Stimulated activated CD4-positive, alpha-beta T cell treated with anti-CD3 and anti-CD28 coated beads, Interleukin-4, amount 100 ng/mL, for 48 hours (primary cell): ENCODE results near the gene KCNMA1.
"Not testable (repeated sequence)": the region's sequence is repeated elsewhere in the genome, so short reads cannot be mapped to it uniquely, and the experiment has no call there.

Experiments
- DNase-seq, 2 donors: peaks; one replicate each; pipeline ENCODE4 v3.0.0-alpha.2; 2020; ENCODE audit warnings: low read depth in 2 of 2

Gene KCNMA1

GRCh38 chr10:77605466-77605865 lies 32.1 kb downstream of the KCNMA1 start:
- DNase-seq, result no peak

GRCh38 chr10:77604941-77605351 lies 32.7 kb downstream of the KCNMA1 start:
- DNase-seq, result no peak

GRCh38 chr10:77604063-77604462 lies 33.5 kb downstream of the KCNMA1 start:
- DNase-seq, result no peak

GRCh38 chr10:77603534-77603927 lies 34.1 kb downstream of the KCNMA1 start:
- DNase-seq, result no peak

- no peak for DNase-seq
Observed at GRCh38 chr10:77602913-77603533, 34.6 kb downstream of the KCNMA1 start.

GRCh38 chr10:77602231-77602912 lies 35.2 kb downstream of the KCNMA1 start:
- no peak for DNase-seq

GRCh38 chr10:77601488-77601887 lies 36.1 kb downstream of the KCNMA1 start:
- no peak for DNase-seq

GRCh38 chr10:77600640-77601039 lies 37.0 kb downstream of the KCNMA1 start:
- no peak for DNase-seq

GRCh38 chr10:77599651-77600050 lies 38.0 kb downstream of the KCNMA1 start:
- no peak for DNase-seq

GRCh38 chr10:77598606-77599005 lies 39.0 kb downstream of the KCNMA1 start:
- DNase-seq, result no peak

- no peak for DNase-seq
Observed at GRCh38 chr10:77597560-77597959, 40.0 kb downstream of the KCNMA1 start.

- DNase-seq, result no peak
Observed at GRCh38 chr10:77594471-77594783, 43.2 kb downstream of the KCNMA1 start.

GRCh38 chr10:77593771-77594470 lies 43.7 kb downstream of the KCNMA1 start:
- DNase-seq, result no peak

- no peak for DNase-seq
Observed at GRCh38 chr10:77592946-77593636, 44.5 kb downstream of the KCNMA1 start.

GRCh38 chr10:77592510-77592909 lies 45.1 kb downstream of the KCNMA1 start:
- no peak for DNase-seq

GRCh38 chr10:77591238-77591880 lies 46.2 kb downstream of the KCNMA1 start:
- no peak for DNase-seq

GRCh38 chr10:77590344-77591237 lies 47.0 kb downstream of the KCNMA1 start:
- DNase-seq, result no peak

- DNase-seq, result not testable (repeated sequence)
Observed at GRCh38 chr10:77589703-77590102, 47.9 kb downstream of the KCNMA1 start.

- DNase-seq, result no peak
Observed at GRCh38 chr10:77588886-77589285, 48.7 kb downstream of the KCNMA1 start.

GRCh38 chr10:77587416-77587790 lies 50.2 kb downstream of the KCNMA1 start:
- no peak for DNase-seq
